Endothelial cell of umbilical vein (primary cell): ENCODE measurements around the gene NKX1-1. TPM values are rescaled to one million over a fixed set of nuclear protein-coding genes. Genes with fewer than 3 reads are reported as not detected.

ENCODE experiments used
- BruUV-seq: library from RNA; stranded (reverse); fragments of 400-500 nt; replicated peaks from 2 replicates; lab custom pipeline; 2021; lab: Mats Ljungman, UMichigan
- CTCF ChIA-PET: fragments of 300-600, 350-600 bp; sonication (Branson Sonifier 250); formaldehyde crosslinking; loops from one replicate; lab custom pipeline; 2021; ENCODE audit warnings: antibody characterized with exemption, inconsistent platforms; lab: Charles Lee
- POLR2A ChIA-PET: fragments of 300-600, 350-600 bp; sonication (Branson Sonifier 250); formaldehyde crosslinking; loops from one replicate; lab custom pipeline; 2021; ENCODE audit warnings: antibody characterized with exemption, inconsistent platforms; lab: Charles Lee
- DNase-seq: peaks from one replicate; pipeline ENCODE4 v3.0.0-alpha.2; 2011; ENCODE audit warnings: low read depth, low spot score
- FAIRE-seq: peaks from 2 replicates; lab custom pipeline; 2011; peaks lifted over from hg19 to GRCh38; lab: Jason Lieb, UNC
- H2AFZ ChIP-seq: 2 replicates; pipeline ENCODE4 v1.6.0; 2012; ENCODE audit warnings: low read depth, low read length, control low read depth, inconsistent platforms
- H3K27ac ChIP-seq: 2 replicates; pipeline ENCODE4 v1.5.1; 2011; ENCODE audit warnings: low read depth, mild to moderate bottlenecking, control low read depth, low read length, moderate library complexity; ENCODE audit not compliant: insufficient read depth
- H3K27me3 ChIP-seq, 2 experiments: 2 replicates each; pipeline versions ENCODE4 v1.6.0 to v1.6.1; 2011; ENCODE audit warnings: low read length in 2 of 2, mixed read lengths in 1 of 2; ENCODE audit not compliant: control insufficient read depth in 2 of 2, insufficient read depth in 2 of 2
- H3K36me3 ChIP-seq, 2 experiments: 2 replicates in 1 of 2; 3 replicates in 1 of 2; pipeline ENCODE4 v1.5.1; 2011; ENCODE audit warnings: low read length in 2 of 2, mild to moderate bottlenecking in 1 of 2, moderate library complexity in 1 of 2; ENCODE audit not compliant: control insufficient read depth in 2 of 2, insufficient read depth in 2 of 2; ENCODE audit errors: extremely low read depth in 1 of 2
- H3K4me1 ChIP-seq: 3 replicates; pipeline ENCODE4 v1.5.1; 2011; ENCODE audit warnings: mild to moderate bottlenecking, low read length; ENCODE audit not compliant: control insufficient read depth, insufficient read depth; ENCODE audit errors: extremely low read depth
- H3K4me2 ChIP-seq: 2 replicates; pipeline ENCODE4 v1.6.1; 2011; ENCODE audit warnings: low read length, control low read depth, mixed read lengths; ENCODE audit not compliant: insufficient read depth
- H3K4me3 ChIP-seq, 3 experiments: fragments of 200-600 bp in 1 of 3; sonication (generic), shearing (Covaris generic) in 1 of 3; replicated peaks in 1 of 3; 2 replicates each; pipeline ENCODE4 v1.5.1; 2011 to 2016; ENCODE audit warnings: control low read depth in 3 of 3, low read length in 3 of 3, mild to moderate bottlenecking in 2 of 3, inconsistent platforms in 1 of 3, low read depth in 1 of 3, moderate library complexity in 1 of 3; ENCODE audit not compliant: insufficient read depth in 1 of 3
- H3K79me2 ChIP-seq: 2 replicates; pipeline ENCODE4 v1.6.0; 2012; ENCODE audit warnings: low read length, inconsistent platforms; ENCODE audit not compliant: control insufficient read depth, insufficient read depth
- H3K9ac ChIP-seq: replicated peaks from 2 replicates; pipeline ENCODE3; 2011; ENCODE audit warnings: low read length, control low read depth; ENCODE audit not compliant: insufficient read depth; ENCODE audit errors: extremely low read depth
- H3K9me1 ChIP-seq: replicated peaks from 3 replicates; pipeline ENCODE4 v1.6.0; 2011; ENCODE audit warnings: mild to moderate bottlenecking, low read length; ENCODE audit not compliant: control insufficient read depth, insufficient read depth; ENCODE audit errors: extremely low read depth
- H3K9me3 ChIP-seq: replicated peaks from 2 replicates; pipeline ENCODE4 v1.5.1; 2012; ENCODE audit warnings: low read length, inconsistent platforms; ENCODE audit not compliant: control insufficient read depth, insufficient read depth
- H4K20me1 ChIP-seq: replicated peaks from 2 replicates; pipeline ENCODE3; 2011; ENCODE audit warnings: mild to moderate bottlenecking, low read length; ENCODE audit not compliant: control insufficient read depth, insufficient read depth; ENCODE audit errors: extremely low read depth
- EZH2 ChIP-seq: IDR thresholded peaks from 2 replicates; pipeline ENCODE4 v1.6.1; 2012; ENCODE audit warnings: borderline replicate concordance, low read depth, mild to moderate bottlenecking, moderate library complexity, low read length, inconsistent platforms; ENCODE audit not compliant: severe bottlenecking
- MYC ChIP-seq: IDR thresholded peaks from one replicate; pipeline ENCODE4 v1.6.1; 2011; ENCODE audit warnings: mild to moderate bottlenecking, low read depth, low read length
- dilution Hi-C: fragments of 300-500 bp; cut with MboI; formaldehyde crosslinking; loops from one replicate; pipeline ENCODE4 v1.15.0; 2019; ENCODE audit warnings: low sequenced_read_pairs; ENCODE audit not compliant: extremely low pct_ligation_motif_present
- intact Hi-C: fragments of 100-400 bp; cut with micrococcal nuclease; formaldehyde crosslinking; loops from one replicate; pipeline ENCODE4 v1.10.0; 2022
- polyA plus RNA-seq, 4 experiments: library from polyadenylated mRNA; depleted of rRNA in 3 of 4; stranded (reverse) in 3 of 4; unstranded in 1 of 4; fragments of >200 nt; gene quantifications; 2 replicates each; pipeline versions ENCODE4 v1.2.1 to v1.2.3, GENCODE V29; 2011 to 2012; ENCODE audit warnings: missing spikeins in 1 of 4
- total RNA-seq: library from RNA; stranded (reverse); gene quantifications from 2 replicates; pipeline ENCODE4 v1.2.3, GENCODE V29; 2021

The NKX1-1 gene
- total and polyA plus RNA-seq, 2 donors (not counting 3 experiments of a cell fraction or from before 2014, with no cell fraction given) = not detected

- Histone ChIP-seq H3K4me1 (no peaks in the 10 kb centered on the region), H3K9me3 (no peaks in the 10 kb centered on the region), H2AFZ (no peak overlapping the region), H3K9me1 (no peaks in the 10 kb centered on the region), H3K4me2 (no peak overlapping the region), H3K9ac (no peak overlapping the region), H3K4me3 (no peak overlapping the region), H3K79me2 (no peaks in the 10 kb centered on the region), H3K27me3 (no peaks in the 10 kb centered on the region), H4K20me1 (no peaks in the 10 kb centered on the region), H3K36me3 (no peaks in the 10 kb centered on the region), H3K27ac (no peak overlapping the region)
- BruUV-seq = no TSS peak
- TF ChIP-seq EZH2 = no peak
- dilution Hi-C loops (no loop called here), intact Hi-C loops (no loop called here)
- CTCF ChIA-PET = no interaction called here
- POLR2A ChIA-PET = no interaction called here
- DNase-seq (no peak), FAIRE-seq (no peak)
Observed at GRCh38 chr4:1383728-1384591, 22.3 kb downstream of the NKX1-1 start.

GRCh38 chr4:1382776-1383727 lies 23.2 kb downstream of the NKX1-1 start:
- no peaks in the 10 kb centered on the region for H3K4me1 ChIP-seq
- H3K9ac ChIP-seq = no peak overlapping the region
- H3K36me3 ChIP-seq = no peaks in the 10 kb centered on the region
- H3K9me1 ChIP-seq = no peaks in the 10 kb centered on the region
- intact Hi-C loops = no loop called here
- no peaks in the 10 kb centered on the region for H3K27me3 ChIP-seq
- H3K4me2 ChIP-seq = no peak overlapping the region
- H4K20me1 ChIP-seq = no peaks in the 10 kb centered on the region
- no peak for DNase-seq
- dilution Hi-C loops = no loop called here
- FAIRE-seq = no peak
- no peaks in the 10 kb centered on the region for H3K79me2 ChIP-seq
- ChIA-PET CTCF (no interaction called here), POLR2A (no interaction called here)
- no peaks in the 10 kb centered on the region for H3K9me3 ChIP-seq
- no TSS peak for BruUV-seq
- H3K4me3 ChIP-seq = no peak overlapping the region
- no peak overlapping the region for H3K27ac ChIP-seq
- H2AFZ ChIP-seq = no peak overlapping the region
- TF ChIP-seq MYC = no peak
